ENCODE data around the gene YARS2.
"Not testable (repeated sequence)": the region's sequence is repeated elsewhere in the genome, so short reads cannot be mapped to it uniquely, and the experiment has no call there.

The YARS2 gene

GRCh38 chr12:32756476-32757066 is 874 bp upstream of the YARS2 start:
- in situ Hi-C loops (cut with HindIII; ENCODE audit: low pct_ligation_motif_present, low pct_unique_long_range_greater_than_20kb, low sequenced_read_pairs): loop anchor here (25.0 kb wide), 1 partner anchor 181 kb away; no protein-coding TSS in a partner anchor
- no peak for DNase-seq

- DNase-seq: peak; percentile 88
- in situ Hi-C loops (cut with HindIII; ENCODE audit: low pct_ligation_motif_present, low pct_unique_long_range_greater_than_20kb, low sequenced_read_pairs): loop anchor here (25.0 kb wide), 1 partner anchor 182 kb away; no protein-coding TSS in a partner anchor
Observed at GRCh38 chr12:32755051-32755653, 545 bp downstream of the YARS2 start.

GRCh38 chr12:32754111-32754510 is 1.6 kb downstream of the YARS2 start:
- in situ Hi-C loops (cut with HindIII; ENCODE audit: low pct_ligation_motif_present, low pct_unique_long_range_greater_than_20kb, low sequenced_read_pairs): loop anchor here (25.0 kb wide), 1 partner anchor 183 kb away; no protein-coding TSS in a partner anchor
- DNase-seq: no peak

- in situ Hi-C loops (cut with HindIII; ENCODE audit: low pct_ligation_motif_present, low pct_unique_long_range_greater_than_20kb, low sequenced_read_pairs): loop anchor here (25.0 kb wide), 1 partner anchor 184 kb away; no protein-coding TSS in a partner anchor
- no peak for DNase-seq
Observed at GRCh38 chr12:32753605-32754004, 2.1 kb downstream of the YARS2 start.

- in situ Hi-C loops (cut with HindIII; ENCODE audit: low pct_ligation_motif_present, low pct_unique_long_range_greater_than_20kb, low sequenced_read_pairs): no loop called here
- DNase-seq: no peak
Observed at GRCh38 chr12:32743264-32743663, 12.4 kb downstream of the YARS2 start.

- DNase-seq: no peak
- in situ Hi-C loops (cut with HindIII; ENCODE audit: low pct_ligation_motif_present, low pct_unique_long_range_greater_than_20kb, low sequenced_read_pairs): no loop called here
Observed at GRCh38 chr12:32742133-32742532, 13.6 kb downstream of the YARS2 start.

- in situ Hi-C loops (cut with HindIII; ENCODE audit: low pct_ligation_motif_present, low pct_unique_long_range_greater_than_20kb, low sequenced_read_pairs): no loop called here
Observed at GRCh38 chr12:32739279-32739678, 16.4 kb downstream of the YARS2 start.

GRCh38 chr12:32737715-32738114 is 18.0 kb downstream of the YARS2 start:
- DNase-seq: no peak
- in situ Hi-C loops (cut with HindIII; ENCODE audit: low pct_ligation_motif_present, low pct_unique_long_range_greater_than_20kb, low sequenced_read_pairs): no loop called here

More at GRCh38 chr12:32739279-32739678, 16.4 kb downstream of the YARS2 start:
- DNase-seq: no peak

GRCh38 chr12:32736445-32736844 is 19.3 kb downstream of the YARS2 start:
- in situ Hi-C loops (cut with HindIII; ENCODE audit: low pct_ligation_motif_present, low pct_unique_long_range_greater_than_20kb, low sequenced_read_pairs): no loop called here
- no peak for DNase-seq

GRCh38 chr12:32734952-32735351 is 20.7 kb downstream of the YARS2 start:
- no peak for DNase-seq
- in situ Hi-C loops (cut with HindIII; ENCODE audit: low pct_ligation_motif_present, low pct_unique_long_range_greater_than_20kb, low sequenced_read_pairs): no loop called here

- in situ Hi-C loops (cut with HindIII; ENCODE audit: low pct_ligation_motif_present, low pct_unique_long_range_greater_than_20kb, low sequenced_read_pairs): no loop called here
Observed at GRCh38 chr12:32727237-32727636, 28.5 kb downstream of the YARS2 start.

GRCh38 chr12:32726286-32726685 is 29.4 kb downstream of the YARS2 start:
- no peak for DNase-seq
- in situ Hi-C loops (cut with HindIII; ENCODE audit: low pct_ligation_motif_present, low pct_unique_long_range_greater_than_20kb, low sequenced_read_pairs): no loop called here

More at GRCh38 chr12:32727237-32727636, 28.5 kb downstream of the YARS2 start:
- DNase-seq: no peak

- DNase-seq; in situ Hi-C loops (cut with HindIII; ENCODE audit: low pct_ligation_motif_present, low pct_unique_long_range_greater_than_20kb, low sequenced_read_pairs): not testable (repeated sequence)
Observed at GRCh38 chr12:32725308-32725707, 30.4 kb downstream of the YARS2 start.

- in situ Hi-C loops (cut with HindIII; ENCODE audit: low pct_ligation_motif_present, low pct_unique_long_range_greater_than_20kb, low sequenced_read_pairs): no loop called here
- no peak for DNase-seq
Observed at GRCh38 chr12:32718926-32719325, 36.8 kb downstream of the YARS2 start.

- DNase-seq: no peak
- in situ Hi-C loops (cut with HindIII; ENCODE audit: low pct_ligation_motif_present, low pct_unique_long_range_greater_than_20kb, low sequenced_read_pairs): no loop called here
Observed at GRCh38 chr12:32714772-32715171, 40.9 kb downstream of the YARS2 start.

- in situ Hi-C loops (cut with HindIII; ENCODE audit: low pct_ligation_motif_present, low pct_unique_long_range_greater_than_20kb, low sequenced_read_pairs): no loop called here
- no peak for DNase-seq
Observed at GRCh38 chr12:32708926-32709325, 46.8 kb downstream of the YARS2 start.

GRCh38 chr12:32706335-32707024 is 49.2 kb downstream of the YARS2 start:
- no peak for DNase-seq
- in situ Hi-C loops (cut with HindIII; ENCODE audit: low pct_ligation_motif_present, low pct_unique_long_range_greater_than_20kb, low sequenced_read_pairs): no loop called here

- DNase-seq: no peak
- in situ Hi-C loops (cut with HindIII; ENCODE audit: low pct_ligation_motif_present, low pct_unique_long_range_greater_than_20kb, low sequenced_read_pairs): no loop called here
Observed at GRCh38 chr12:32705783-32706182, 49.9 kb downstream of the YARS2 start.

GRCh38 chr12:32702946-32703345 is 52.8 kb downstream of the YARS2 start:
- DNase-seq: no peak
- in situ Hi-C loops (cut with HindIII; ENCODE audit: low pct_ligation_motif_present, low pct_unique_long_range_greater_than_20kb, low sequenced_read_pairs): no loop called here

GRCh38 chr12:32702473-32702872 is 53.2 kb downstream of the YARS2 start:
- in situ Hi-C loops (cut with HindIII; ENCODE audit: low pct_ligation_motif_present, low pct_unique_long_range_greater_than_20kb, low sequenced_read_pairs): no loop called here
- no peak for DNase-seq

Measured in ACHN (cell line).